ENCODE measurements around the gene CDYL2.

CDYL2 gene

GRCh38 chr16:80784951-80785350 is 19.4 kb downstream of the CDYL2 start:
- no peak overlapping the region for H3K4ac ChIP-seq (ENCODE audit: low read length)
- no peak overlapping the region for H3K9ac ChIP-seq (ENCODE audit: low read depth, low read length, poor library complexity)
- DNase-seq (ENCODE audit: low spot score) = no peak
- no peak overlapping the region for H4K91ac ChIP-seq (ENCODE audit: low read depth, low read length, poor library complexity)
- no peak overlapping the region for H3K18ac ChIP-seq (ENCODE audit: low read length)
- no peak overlapping the region for H4K8ac ChIP-seq (ENCODE audit: low read depth, low read length)
- H3K23ac ChIP-seq (ENCODE audit: low read depth, low read length, poor library complexity) = no peak overlapping the region
- no peak overlapping the region for H3K4me2 ChIP-seq (ENCODE audit: insufficient read depth, low read length, poor library complexity, severe bottlenecking)
- no peak overlapping the region for H2AK5ac ChIP-seq (ENCODE audit: low read depth, low read length)
- no peaks in the 10 kb centered on the region for H3K79me1 ChIP-seq (ENCODE audit: low read depth, low read length)
- peaks cover 0 to 1% of the 10 kb centered on the region in 2 donors for H3K4me1 ChIP-seq (ENCODE audit: control insufficient read depth in 2 of 2, insufficient read depth in 1 of 2, low read depth in 1 of 2, low read length in 2 of 2)
- no peak overlapping the region for H2BK5ac ChIP-seq (ENCODE audit: low read length)
- H3K27ac ChIP-seq (replicated peaks; ENCODE audit: low read length) = no peak overlapping the region
- no peak overlapping the region for H3K14ac ChIP-seq (ENCODE audit: low read length)
- no peak overlapping the region for H2BK12ac ChIP-seq (ENCODE audit: low read length)
- WGBS, 2 donors (ENCODE audit: extremely low coverage in 2 of 2, insufficient read length in 2 of 2, insufficient replicate concordance in 1 of 2) = no CpG with 5 or more reads among the region's 3 CpGs
- no peak overlapping the region for H2BK15ac ChIP-seq (ENCODE audit: low read length)
- no peak overlapping the region for H2AFZ ChIP-seq (ENCODE audit: low read length)
- H3K9me3 ChIP-seq (replicated peaks in 1 of 2; ENCODE audit: control insufficient read depth in 2 of 2, insufficient read depth in 1 of 2, low read depth in 1 of 2, low read length in 2 of 2) = no peaks in the 10 kb centered on the region
- no peaks in the 10 kb centered on the region for H3K36me3 ChIP-seq (replicated peaks in 1 of 2; ENCODE audit: control insufficient read depth in 2 of 2, insufficient read depth in 2 of 2, low read length in 2 of 2)
- no peaks in the 10 kb centered on the region for H3K27me3 ChIP-seq (ENCODE audit: control insufficient read depth in 3 of 3, insufficient read depth in 3 of 3, low read depth in 1 of 3, low read length in 3 of 3)
- no peak overlapping the region for H2BK120ac ChIP-seq (ENCODE audit: low read depth, low read length)
- no peak overlapping the region for H3K4me3 ChIP-seq (ENCODE audit: low read length in 2 of 2)

- no peaks in the 10 kb centered on the region for H3K27me3 ChIP-seq (ENCODE audit: control insufficient read depth in 3 of 3, insufficient read depth in 3 of 3, low read depth in 1 of 3, low read length in 3 of 3)
- H3K4me2 ChIP-seq (ENCODE audit: insufficient read depth, low read length, poor library complexity, severe bottlenecking) = no peak overlapping the region
- H3K79me1 ChIP-seq (ENCODE audit: low read depth, low read length) = no peaks in the 10 kb centered on the region
- H3K14ac ChIP-seq (ENCODE audit: low read length) = no peak overlapping the region
- no peaks in the 10 kb centered on the region for H3K4me1 ChIP-seq (ENCODE audit: control insufficient read depth in 2 of 2, insufficient read depth in 1 of 2, low read depth in 1 of 2, low read length in 2 of 2)
- H4K91ac ChIP-seq (ENCODE audit: low read depth, low read length, poor library complexity) = no peak overlapping the region
- H3K23ac ChIP-seq (ENCODE audit: low read depth, low read length, poor library complexity) = no peak overlapping the region
- H2AFZ ChIP-seq (ENCODE audit: low read length) = no peak overlapping the region
- H4K8ac ChIP-seq (ENCODE audit: low read depth, low read length) = no peak overlapping the region
- H3K9me3 ChIP-seq (replicated peaks in 1 of 2; ENCODE audit: control insufficient read depth in 2 of 2, insufficient read depth in 1 of 2, low read depth in 1 of 2, low read length in 2 of 2) = no peaks in the 10 kb centered on the region
- no peak overlapping the region for H2BK15ac ChIP-seq (ENCODE audit: low read length)
- no peak overlapping the region for H3K9ac ChIP-seq (ENCODE audit: low read depth, low read length, poor library complexity)
- H3K4me3 ChIP-seq (ENCODE audit: low read length in 2 of 2) = no peak overlapping the region
- no peak overlapping the region for H2BK12ac ChIP-seq (ENCODE audit: low read length)
- no peaks in the 10 kb centered on the region for H3K36me3 ChIP-seq (replicated peaks in 1 of 2; ENCODE audit: control insufficient read depth in 2 of 2, insufficient read depth in 2 of 2, low read length in 2 of 2)
- H2BK5ac ChIP-seq (ENCODE audit: low read length) = no peak overlapping the region
- no CpG with 5 or more reads among the region's 2 CpGs for WGBS, 2 donors (ENCODE audit: extremely low coverage in 2 of 2, insufficient read length in 2 of 2, insufficient replicate concordance in 1 of 2)
- no peak overlapping the region for H3K4ac ChIP-seq (ENCODE audit: low read length)
- no peak overlapping the region for H2AK5ac ChIP-seq (ENCODE audit: low read depth, low read length)
- no peak overlapping the region for H3K18ac ChIP-seq (ENCODE audit: low read length)
- no peak for DNase-seq (ENCODE audit: low spot score)
- no peak overlapping the region for H2BK120ac ChIP-seq (ENCODE audit: low read depth, low read length)
- H3K27ac ChIP-seq (replicated peaks; ENCODE audit: low read length) = no peak overlapping the region
Observed at GRCh38 chr16:80778703-80779102, 25.7 kb downstream of the CDYL2 start.

- Histone ChIP-seq H3K9ac (ENCODE audit: low read depth, low read length, poor library complexity) (no peak overlapping the region), H3K9me3 (replicated peaks in 1 of 2; ENCODE audit: control insufficient read depth in 2 of 2, insufficient read depth in 1 of 2, low read depth in 1 of 2, low read length in 2 of 2) (no peaks in the 10 kb centered on the region), H3K36me3 (replicated peaks in 1 of 2; ENCODE audit: control insufficient read depth in 2 of 2, insufficient read depth in 2 of 2, low read length in 2 of 2) (no peaks in the 10 kb centered on the region), H4K91ac (ENCODE audit: low read depth, low read length, poor library complexity) (no peak overlapping the region), H3K18ac (ENCODE audit: low read length) (no peak overlapping the region), H2BK120ac (ENCODE audit: low read depth, low read length) (no peak overlapping the region), H2AFZ (ENCODE audit: low read length) (no peak overlapping the region), H3K4me2 (ENCODE audit: insufficient read depth, low read length, poor library complexity, severe bottlenecking) (no peak overlapping the region), H2AK5ac (ENCODE audit: low read depth, low read length) (no peak overlapping the region), H3K79me1 (ENCODE audit: low read depth, low read length) (no peaks in the 10 kb centered on the region), H3K4me3 (ENCODE audit: low read length in 2 of 2) (no peak overlapping the region), H2BK5ac (ENCODE audit: low read length) (no peak overlapping the region), H3K27ac (replicated peaks; ENCODE audit: low read length) (no peak overlapping the region), H3K27me3 (ENCODE audit: control insufficient read depth in 3 of 3, insufficient read depth in 3 of 3, low read depth in 1 of 3, low read length in 3 of 3) (no peaks in the 10 kb centered on the region), H3K23ac (ENCODE audit: low read depth, low read length, poor library complexity) (no peak overlapping the region), H2BK15ac (ENCODE audit: low read length) (no peak overlapping the region), H2BK12ac (ENCODE audit: low read length) (no peak overlapping the region), H3K4ac (ENCODE audit: low read length) (no peak overlapping the region), H3K14ac (ENCODE audit: low read length) (no peak overlapping the region), H3K4me1 (ENCODE audit: control insufficient read depth in 2 of 2, insufficient read depth in 1 of 2, low read depth in 1 of 2, low read length in 2 of 2) (no peaks in the 10 kb centered on the region), H4K8ac (ENCODE audit: low read depth, low read length) (no peak overlapping the region)
- DNase-seq (ENCODE audit: low spot score) = no peak
- WGBS, 2 donors (ENCODE audit: extremely low coverage in 2 of 2, insufficient read length in 2 of 2, insufficient replicate concordance in 1 of 2) = no CpG with 5 or more reads among the region's 19 CpGs
Observed at GRCh38 chr16:80776856-80777255, 27.5 kb downstream of the CDYL2 start.

- H3K27ac ChIP-seq (replicated peaks; ENCODE audit: low read length) = no peak overlapping the region
Observed at GRCh38 chr16:80775450-80775849, 28.9 kb downstream of the CDYL2 start.

More at GRCh38 chr16:80775450-80775849, 28.9 kb downstream of the CDYL2 start:
- H4K91ac ChIP-seq (ENCODE audit: low read depth, low read length, poor library complexity) = no peak overlapping the region
- WGBS, 2 donors (ENCODE audit: extremely low coverage in 2 of 2, insufficient read length in 2 of 2, insufficient replicate concordance in 1 of 2) = no CpG with 5 or more reads among the region's 1 CpG
- no peak overlapping the region for H3K18ac ChIP-seq (ENCODE audit: low read length)
- H2BK15ac ChIP-seq (ENCODE audit: low read length) = no peak overlapping the region
- H2BK5ac ChIP-seq (ENCODE audit: low read length) = no peak overlapping the region
- no peak overlapping the region for H3K9ac ChIP-seq (ENCODE audit: low read depth, low read length, poor library complexity)
- H2BK120ac ChIP-seq (ENCODE audit: low read depth, low read length) = no peak overlapping the region
- no peaks in the 10 kb centered on the region for H3K9me3 ChIP-seq (replicated peaks in 1 of 2; ENCODE audit: control insufficient read depth in 2 of 2, insufficient read depth in 1 of 2, low read depth in 1 of 2, low read length in 2 of 2)
- no peaks in the 10 kb centered on the region for H3K4me1 ChIP-seq (ENCODE audit: control insufficient read depth in 2 of 2, insufficient read depth in 1 of 2, low read depth in 1 of 2, low read length in 2 of 2)
- no peaks in the 10 kb centered on the region for H3K36me3 ChIP-seq (replicated peaks in 1 of 2; ENCODE audit: control insufficient read depth in 2 of 2, insufficient read depth in 2 of 2, low read length in 2 of 2)
- H3K4me3 ChIP-seq (ENCODE audit: low read length in 2 of 2) = no peak overlapping the region
- H2BK12ac ChIP-seq (ENCODE audit: low read length) = no peak overlapping the region
- H2AK5ac ChIP-seq (ENCODE audit: low read depth, low read length) = no peak overlapping the region
- no peaks in the 10 kb centered on the region for H3K27me3 ChIP-seq (ENCODE audit: control insufficient read depth in 3 of 3, insufficient read depth in 3 of 3, low read depth in 1 of 3, low read length in 3 of 3)
- H3K4ac ChIP-seq (ENCODE audit: low read length) = no peak overlapping the region
- H3K14ac ChIP-seq (ENCODE audit: low read length) = no peak overlapping the region
- H2AFZ ChIP-seq (ENCODE audit: low read length) = no peak overlapping the region
- no peaks in the 10 kb centered on the region for H3K79me1 ChIP-seq (ENCODE audit: low read depth, low read length)
- H3K23ac ChIP-seq (ENCODE audit: low read depth, low read length, poor library complexity) = no peak overlapping the region
- H3K4me2 ChIP-seq (ENCODE audit: insufficient read depth, low read length, poor library complexity, severe bottlenecking) = no peak overlapping the region
- DNase-seq (ENCODE audit: low spot score) = no peak
- no peak overlapping the region for H4K8ac ChIP-seq (ENCODE audit: low read depth, low read length)

Measured in neuronal stem cell (in vitro differentiated cells).